NB4 (cell line): ENCODE results near the gene CCDC15.

Experiments used
- DNase-seq: peaks from one replicate; pipeline ENCODE4 v3.0.0; 2010; ENCODE audit warnings: low read depth
- H3K4me3 ChIP-seq: one replicate; pipeline ENCODE4 v1.5.1; 2011; ENCODE audit warnings: mild to moderate bottlenecking, low read depth, low read length, moderate library complexity
- CTCF ChIP-seq: IDR thresholded peaks from one replicate; pipeline ENCODE4 v1.5.1; 2012; ENCODE audit warnings: low read depth, low read length
- MAX ChIP-seq: IDR thresholded peaks from 2 replicates; pipeline ENCODE4 v1.6.1; 2011; ENCODE audit warnings: low read depth, low read length
- MYC ChIP-seq: IDR thresholded peaks from 2 replicates; pipeline ENCODE4 v1.6.1; 2011; ENCODE audit warnings: low read depth, low read length
- POLR2A ChIP-seq: IDR thresholded peaks from 2 replicates; pipeline ENCODE4 v1.6.1; 2011; ENCODE audit warnings: mild to moderate bottlenecking; ENCODE audit not compliant: insufficient read length; ENCODE audit errors: extremely low read depth

The CCDC15 gene

GRCh38 chr11:125062218-125062930, 108.4 kb downstream of the CCDC15 start:
- H3K4me3 ChIP-seq = peak overlapping the region; percentile 69
- peak; percentile 32 for DNase-seq
- TF ChIP-seq CTCF (no peak), MAX (no peak), POLR2A (no peak), MYC (no peak)

GRCh38 chr11:125062931-125063428, 109.0 kb downstream of the CCDC15 start, which contains the start of gene SLC37A2:
Gene SLC37A2 (plus strand): TSS chr11:125063305. CDS start chr11:125063368, 63 bp downstream.
- TF ChIP-seq CTCF = no peak
- peak; percentile 46 for TF ChIP-seq MAX
- peak; percentile 28; the same call in 1 of the 2 replicates for TF ChIP-seq MYC
- no peak for TF ChIP-seq POLR2A
- peak; percentile 87 for DNase-seq
- peak within 1 kb of the TSS; percentile 69 for H3K4me3 ChIP-seq

- H3K4me3 ChIP-seq = peak overlapping the region; percentile 69
- peak; percentile 64 for DNase-seq
- TF ChIP-seq MYC (no peak), CTCF (no peak), MAX (no peak), POLR2A (no peak)
Measured at GRCh38 chr11:125063429-125064043, 109.5 kb downstream of the CCDC15 start.

GRCh38 chr11:125064070-125064469, 110.1 kb downstream of the CCDC15 start:
- H3K4me3 ChIP-seq = peak overlapping the region; percentile 69
- TF ChIP-seq MYC (no peak), POLR2A (no peak), MAX (no peak), CTCF (no peak)
- DNase-seq = no peak

- TF ChIP-seq MYC = no peak
- DNase-seq = no peak
- no peak overlapping the region for H3K4me3 ChIP-seq
Measured at GRCh38 chr11:125068368-125068767, 114.4 kb downstream of the CCDC15 start.

GRCh38 chr11:125069008-125069407, 115.0 kb downstream of the CCDC15 start:
- no peak overlapping the region for H3K4me3 ChIP-seq
- DNase-seq = no peak
- no peak for TF ChIP-seq MYC
- no peak for TF ChIP-seq MAX
- TF ChIP-seq POLR2A = no peak
- no peak for TF ChIP-seq CTCF
